NCI-H2107 (cell line): ENCODE results near the gene SIAH2.
A peak's percentile ranks its signal among the peaks of the same experiment; 100 is the strongest.

Source experiments
- DNase-seq: peaks from one replicate; lab custom pipeline; 2025; lab: John Stamatoyannopoulos, UW

The SIAH2 gene

GRCh38 chr3:150775001-150775599 is 12.1 kb upstream of the SIAH2 start:
- DNase-seq, result no peak

GRCh38 chr3:150773616-150774192 is 10.7 kb upstream of the SIAH2 start:
- no peak for DNase-seq

GRCh38 chr3:150771600-150771999 is 8.6 kb upstream of the SIAH2 start:
- DNase-seq, result no peak

GRCh38 chr3:150770681-150771080 is 7.7 kb upstream of the SIAH2 start:
- DNase-seq, result no peak

- DNase-seq, result no peak
These were observed 3.8 kb upstream of the SIAH2 start for GRCh38 chr3:150766742-150767141.

GRCh38 chr3:150765949-150766720 is 3.2 kb upstream of the SIAH2 start:
- no peak for DNase-seq

- DNase-seq, result no peak
These were observed 2.0 kb upstream of the SIAH2 start for GRCh38 chr3:150764967-150765366.

GRCh38 chr3:150764566-150764965 is 1.6 kb upstream of the SIAH2 start:
- DNase-seq, result no peak

- no peak for DNase-seq
These were observed 993 bp upstream of the SIAH2 start for GRCh38 chr3:150763841-150764483.

- DNase-seq, result no peak
These were observed 277 bp downstream of the SIAH2 start for GRCh38 chr3:150762662-150763121.

GRCh38 chr3:150761831-150762661 is 923 bp downstream of the SIAH2 start:
- peak; percentile 46 for DNase-seq

- no peak for DNase-seq
These were observed 2.4 kb downstream of the SIAH2 start for GRCh38 chr3:150760431-150761200.

GRCh38 chr3:150759947-150760346 is 3.0 kb downstream of the SIAH2 start:
- no peak for DNase-seq

- no peak for DNase-seq
These were observed 3.6 kb downstream of the SIAH2 start for GRCh38 chr3:150759319-150759718.

GRCh38 chr3:150757768-150758167 is 5.2 kb downstream of the SIAH2 start:
- no peak for DNase-seq

GRCh38 chr3:150757364-150757763 is 5.6 kb downstream of the SIAH2 start:
- DNase-seq, result no peak

- no peak for DNase-seq
These were observed 6.4 kb downstream of the SIAH2 start for GRCh38 chr3:150756491-150757059.

- DNase-seq, result no peak
These were observed 7.1 kb downstream of the SIAH2 start for GRCh38 chr3:150755902-150756301.

- DNase-seq, result no peak
These were observed 8.1 kb downstream of the SIAH2 start for GRCh38 chr3:150754896-150755295.

GRCh38 chr3:150751781-150752263 is 11.1 kb downstream of the SIAH2 start:
- DNase-seq, result peak; percentile 25

- DNase-seq, result no peak
These were observed 13.7 kb downstream of the SIAH2 start for GRCh38 chr3:150749255-150749654.
